PFSK-1 (cell line): ENCODE data around the gene PLXDC2.

ENCODE experiments used
- FOXP2 ChIP-seq: optimal IDR thresholded peaks from 2 replicates; pipeline ENCODE3; 2011; ENCODE audit warnings: borderline replicate concordance, control low read depth, inconsistent platforms; ENCODE audit not compliant: insufficient read depth; ENCODE audit errors: extremely low read length, extremely low read depth
- POLR2AphosphoS5 ChIP-seq: IDR thresholded peaks from 2 replicates; pipeline ENCODE4 v1.6.1; 2012; ENCODE audit warnings: low read depth, mild to moderate bottlenecking, control low read depth, low read length, moderate library complexity
- SIN3A ChIP-seq: IDR thresholded peaks from 2 replicates; pipeline ENCODE4 v1.6.1; 2012; ENCODE audit warnings: mild to moderate bottlenecking, low read length, moderate library complexity, borderline replicate concordance; ENCODE audit not compliant: insufficient read depth
- TAF1 ChIP-seq: IDR thresholded peaks from 2 replicates; pipeline ENCODE4 v1.6.1; 2012; ENCODE audit warnings: low read length, control low read depth, borderline replicate concordance; ENCODE audit not compliant: insufficient read depth
- TF ChIP-seq, protein P1 (sequence below), 2 experiments: IDR thresholded peaks; 2 replicates each; pipeline versions ENCODE4 v1.6.1 to v1.8.0; 2011 to 2012; ENCODE audit warnings: low read depth in 2 of 2, low read length in 2 of 2, control low read depth in 1 of 2, inconsistent platforms in 1 of 2, mild to moderate bottlenecking in 1 of 2, moderate library complexity in 1 of 2; ENCODE audit not compliant: insufficient read depth in 1 of 2

The PLXDC2 gene

DNA sequence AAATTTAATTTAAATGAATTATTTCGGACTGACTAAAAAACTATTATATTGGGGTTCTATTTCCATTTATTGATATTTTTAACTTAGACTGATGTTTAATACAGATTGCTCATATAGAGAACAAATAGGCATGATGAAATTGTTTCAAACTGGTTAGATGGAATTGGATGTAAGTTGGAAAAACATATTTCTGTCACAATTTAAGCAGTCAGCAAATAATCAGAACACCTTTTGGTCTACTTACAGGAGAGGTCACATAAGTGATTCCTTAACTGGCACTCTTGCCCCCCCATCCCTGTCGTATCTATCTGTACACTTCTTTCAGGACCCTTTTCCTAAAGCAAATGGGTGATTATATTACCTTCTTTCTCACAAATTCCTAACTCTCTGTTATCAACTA is 138.4 kb downstream of the PLXDC2 start:
- TF ChIP-seq SIN3A (no peak), TAF1 (no peak), FOXP2 (no peak), POLR2AphosphoS5 (no peak)
- TF ChIP-seq, protein P1, sequence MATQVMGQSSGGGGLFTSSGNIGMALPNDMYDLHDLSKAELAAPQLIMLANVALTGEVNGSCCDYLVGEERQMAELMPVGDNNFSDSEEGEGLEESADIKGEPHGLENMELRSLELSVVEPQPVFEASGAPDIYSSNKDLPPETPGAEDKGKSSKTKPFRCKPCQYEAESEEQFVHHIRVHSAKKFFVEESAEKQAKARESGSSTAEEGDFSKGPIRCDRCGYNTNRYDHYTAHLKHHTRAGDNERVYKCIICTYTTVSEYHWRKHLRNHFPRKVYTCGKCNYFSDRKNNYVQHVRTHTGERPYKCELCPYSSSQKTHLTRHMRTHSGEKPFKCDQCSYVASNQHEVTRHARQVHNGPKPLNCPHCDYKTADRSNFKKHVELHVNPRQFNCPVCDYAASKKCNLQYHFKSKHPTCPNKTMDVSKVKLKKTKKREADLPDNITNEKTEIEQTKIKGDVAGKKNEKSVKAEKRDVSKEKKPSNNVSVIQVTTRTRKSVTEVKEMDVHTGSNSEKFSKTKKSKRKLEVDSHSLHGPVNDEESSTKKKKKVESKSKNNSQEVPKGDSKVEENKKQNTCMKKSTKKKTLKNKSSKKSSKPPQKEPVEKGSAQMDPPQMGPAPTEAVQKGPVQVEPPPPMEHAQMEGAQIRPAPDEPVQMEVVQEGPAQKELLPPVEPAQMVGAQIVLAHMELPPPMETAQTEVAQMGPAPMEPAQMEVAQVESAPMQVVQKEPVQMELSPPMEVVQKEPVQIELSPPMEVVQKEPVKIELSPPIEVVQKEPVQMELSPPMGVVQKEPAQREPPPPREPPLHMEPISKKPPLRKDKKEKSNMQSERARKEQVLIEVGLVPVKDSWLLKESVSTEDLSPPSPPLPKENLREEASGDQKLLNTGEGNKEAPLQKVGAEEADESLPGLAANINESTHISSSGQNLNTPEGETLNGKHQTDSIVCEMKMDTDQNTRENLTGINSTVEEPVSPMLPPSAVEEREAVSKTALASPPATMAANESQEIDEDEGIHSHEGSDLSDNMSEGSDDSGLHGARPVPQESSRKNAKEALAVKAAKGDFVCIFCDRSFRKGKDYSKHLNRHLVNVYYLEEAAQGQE (IDR thresholded peaks at IDR 0.05; ENCODE audit: insufficient read depth in 1 of 2, low read depth in 2 of 2, low read length in 2 of 2) = no peak

DNA sequence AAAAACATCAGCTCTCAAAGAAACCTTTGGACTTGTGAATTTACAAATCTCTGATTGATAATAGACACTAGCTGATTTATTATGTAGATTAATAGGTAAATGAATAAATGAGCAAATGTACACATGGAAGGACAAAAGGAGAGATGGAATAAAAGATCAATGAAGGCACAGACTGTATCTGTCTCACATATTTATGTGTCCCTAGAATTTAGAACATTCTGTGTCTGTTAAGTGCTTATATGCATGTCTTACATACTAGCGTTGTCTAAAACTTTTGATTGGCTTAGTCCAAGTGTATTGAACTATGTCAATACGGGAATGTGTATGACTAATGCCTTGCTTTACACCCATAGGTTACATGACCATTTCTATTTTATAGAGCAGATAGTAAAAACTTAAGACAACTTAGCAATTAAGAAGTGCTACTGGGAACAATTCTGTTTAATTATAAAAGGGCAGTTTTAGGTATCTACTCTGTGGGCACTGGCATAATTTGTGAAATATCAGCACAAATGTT is 140.3 kb downstream of the PLXDC2 start:
- no peak for TF ChIP-seq POLR2AphosphoS5
- TF ChIP-seq, protein P1 (IDR thresholded peaks at IDR 0.05; ENCODE audit: insufficient read depth in 1 of 2, low read depth in 2 of 2, low read length in 2 of 2) = no peak
- TF ChIP-seq SIN3A = no peak
- TF ChIP-seq TAF1 = no peak
- no peak for TF ChIP-seq FOXP2

DNA sequence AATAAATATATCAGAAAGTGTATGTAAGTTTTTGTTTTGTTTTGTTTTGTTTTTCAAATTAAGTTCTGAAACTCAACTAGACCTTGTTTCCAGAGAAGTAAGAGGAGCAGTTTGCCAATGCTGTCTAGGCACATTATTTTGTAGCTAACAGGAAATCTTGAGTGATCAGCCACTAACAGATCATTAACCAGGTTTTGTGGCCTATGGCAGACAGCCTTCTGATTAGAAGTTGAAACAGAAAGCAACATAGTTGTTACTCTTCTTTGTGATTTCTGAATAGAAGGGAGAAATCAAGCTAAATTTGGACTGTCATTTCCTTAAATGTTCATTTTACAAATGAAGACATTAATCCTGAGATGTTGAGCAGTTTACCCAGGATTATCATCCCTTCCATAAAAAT is 142.6 kb downstream of the PLXDC2 start:
- TF ChIP-seq POLR2AphosphoS5 (no peak), TAF1 (no peak), FOXP2 (no peak), SIN3A (no peak)
- TF ChIP-seq, protein P1 (IDR thresholded peaks at IDR 0.05; ENCODE audit: insufficient read depth in 1 of 2, low read depth in 2 of 2, low read length in 2 of 2) = no peak

DNA sequence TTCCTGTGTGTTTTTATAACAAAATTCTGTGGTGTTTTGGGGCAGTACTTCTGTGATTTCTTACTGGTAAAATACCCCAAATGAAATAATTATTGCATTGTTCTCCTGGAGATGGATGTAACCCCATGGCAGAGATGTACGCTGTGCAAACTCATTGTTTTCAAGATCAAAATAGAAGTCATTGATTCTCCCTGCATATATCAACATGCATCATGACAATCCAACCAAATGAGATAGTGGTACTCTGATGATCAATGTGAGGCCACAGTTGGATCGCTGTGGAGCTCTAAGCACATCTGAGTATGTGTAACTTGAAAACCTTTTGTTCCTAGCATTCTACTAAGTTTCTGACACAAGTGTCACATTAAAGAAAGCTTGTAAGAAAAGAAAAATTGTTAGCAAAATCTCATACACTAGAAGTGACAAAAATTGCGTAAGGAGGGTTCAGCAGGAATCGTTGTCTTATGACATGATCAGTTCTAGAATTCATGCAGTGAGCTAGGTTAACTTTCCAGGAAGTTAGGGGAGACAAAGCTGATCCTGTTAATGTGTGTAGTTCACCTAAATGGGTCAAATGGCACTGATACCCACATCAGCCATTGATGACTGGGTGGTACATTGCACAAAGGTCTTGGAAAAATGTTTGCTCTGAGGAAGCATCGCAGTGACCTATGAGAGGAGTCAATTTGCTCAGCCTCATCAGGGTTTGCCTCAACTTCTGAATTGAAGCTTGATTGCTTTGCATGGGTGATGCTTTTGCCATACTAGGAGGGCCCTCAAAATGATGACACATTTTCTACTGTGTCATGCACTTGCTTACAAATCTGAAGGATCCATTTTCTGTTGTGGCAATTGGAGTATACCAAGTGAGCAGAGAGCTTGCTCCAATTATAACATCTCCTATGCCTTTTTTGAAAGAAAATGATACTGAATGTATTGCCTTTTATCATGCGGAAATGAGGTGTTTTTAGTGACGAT is 145.1 kb downstream of the PLXDC2 start:
- TF ChIP-seq POLR2AphosphoS5 = no peak
- TF ChIP-seq, protein P1 (IDR thresholded peaks at IDR 0.05; ENCODE audit: insufficient read depth in 1 of 2, low read depth in 2 of 2, low read length in 2 of 2) = no peak
- TF ChIP-seq SIN3A = no peak
- no peak for TF ChIP-seq FOXP2
- no peak for TF ChIP-seq TAF1
